ENCODE data around the gene TMEM232.

- TF ChIP-seq, protein P1, sequence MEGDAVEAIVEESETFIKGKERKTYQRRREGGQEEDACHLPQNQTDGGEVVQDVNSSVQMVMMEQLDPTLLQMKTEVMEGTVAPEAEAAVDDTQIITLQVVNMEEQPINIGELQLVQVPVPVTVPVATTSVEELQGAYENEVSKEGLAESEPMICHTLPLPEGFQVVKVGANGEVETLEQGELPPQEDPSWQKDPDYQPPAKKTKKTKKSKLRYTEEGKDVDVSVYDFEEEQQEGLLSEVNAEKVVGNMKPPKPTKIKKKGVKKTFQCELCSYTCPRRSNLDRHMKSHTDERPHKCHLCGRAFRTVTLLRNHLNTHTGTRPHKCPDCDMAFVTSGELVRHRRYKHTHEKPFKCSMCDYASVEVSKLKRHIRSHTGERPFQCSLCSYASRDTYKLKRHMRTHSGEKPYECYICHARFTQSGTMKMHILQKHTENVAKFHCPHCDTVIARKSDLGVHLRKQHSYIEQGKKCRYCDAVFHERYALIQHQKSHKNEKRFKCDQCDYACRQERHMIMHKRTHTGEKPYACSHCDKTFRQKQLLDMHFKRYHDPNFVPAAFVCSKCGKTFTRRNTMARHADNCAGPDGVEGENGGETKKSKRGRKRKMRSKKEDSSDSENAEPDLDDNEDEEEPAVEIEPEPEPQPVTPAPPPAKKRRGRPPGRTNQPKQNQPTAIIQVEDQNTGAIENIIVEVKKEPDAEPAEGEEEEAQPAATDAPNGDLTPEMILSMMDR (IDR thresholded peaks at IDR 0.05) = no peak
- TF ChIP-seq POLR2A (IDR thresholded peaks at IDR 0.05) = no peak
Measured at GRCh38 chr5:110506378-110506777, 220.1 kb downstream of the TMEM232 start.
